Measurements from ENCODE around the gene HCAR2.

- TF ChIP-seq, protein P1, sequence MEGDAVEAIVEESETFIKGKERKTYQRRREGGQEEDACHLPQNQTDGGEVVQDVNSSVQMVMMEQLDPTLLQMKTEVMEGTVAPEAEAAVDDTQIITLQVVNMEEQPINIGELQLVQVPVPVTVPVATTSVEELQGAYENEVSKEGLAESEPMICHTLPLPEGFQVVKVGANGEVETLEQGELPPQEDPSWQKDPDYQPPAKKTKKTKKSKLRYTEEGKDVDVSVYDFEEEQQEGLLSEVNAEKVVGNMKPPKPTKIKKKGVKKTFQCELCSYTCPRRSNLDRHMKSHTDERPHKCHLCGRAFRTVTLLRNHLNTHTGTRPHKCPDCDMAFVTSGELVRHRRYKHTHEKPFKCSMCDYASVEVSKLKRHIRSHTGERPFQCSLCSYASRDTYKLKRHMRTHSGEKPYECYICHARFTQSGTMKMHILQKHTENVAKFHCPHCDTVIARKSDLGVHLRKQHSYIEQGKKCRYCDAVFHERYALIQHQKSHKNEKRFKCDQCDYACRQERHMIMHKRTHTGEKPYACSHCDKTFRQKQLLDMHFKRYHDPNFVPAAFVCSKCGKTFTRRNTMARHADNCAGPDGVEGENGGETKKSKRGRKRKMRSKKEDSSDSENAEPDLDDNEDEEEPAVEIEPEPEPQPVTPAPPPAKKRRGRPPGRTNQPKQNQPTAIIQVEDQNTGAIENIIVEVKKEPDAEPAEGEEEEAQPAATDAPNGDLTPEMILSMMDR (conservative IDR thresholded peaks at IDR 0.05; ENCODE audit: low read length), result no peak
- TF ChIP-seq EZH2phosphoT487 (IDR thresholded peaks at IDR 0.05; ENCODE audit: borderline replicate concordance), result no peak
Observed at GRCh38 chr12:122651520-122652224, 51.5 kb downstream of the HCAR2 start.

Measured in Loucy (cell line).